Neural cell (in vitro differentiated cells): Measurements from ENCODE around the gene OR52K1.

Experiments
- CTCF ChIP-seq: fragments of 450-650 bp; IDR thresholded peaks from 2 replicates; pipeline ENCODE4 v1.5.1; 2014; ENCODE audit warnings: antibody characterized with exemption, mild to moderate bottlenecking, moderate library complexity; ENCODE audit not compliant: poor library complexity, severe bottlenecking
- EP300 ChIP-seq: fragments of 450-650 bp; conservative IDR thresholded peaks from 2 replicates; pipeline ENCODE4 v1.6.1; 2014; ENCODE audit warnings: antibody characterized with exemption, mild to moderate bottlenecking, moderate library complexity; ENCODE audit not compliant: poor library complexity, severe bottlenecking
- EZH2 ChIP-seq: fragments of 200-600, 300-800 bp; shearing (Covaris generic), sonication (generic); IDR thresholded peaks from 2 replicates; pipeline ENCODE4 v1.6.1; 2014; ENCODE audit warnings: antibody characterized with exemption, low read length, borderline replicate concordance, mild to moderate bottlenecking; ENCODE audit not compliant: insufficient read depth, poor library complexity, severe bottlenecking
- POLR2AphosphoS5 ChIP-seq: IDR thresholded peaks from 2 replicates; pipeline ENCODE4 v1.6.1; 2012
- RAD21 ChIP-seq: fragments of 450-650 bp; conservative IDR thresholded peaks from 2 replicates; pipeline ENCODE4 v1.6.1; 2014; ENCODE audit warnings: antibody characterized with exemption, mild to moderate bottlenecking, moderate library complexity
- REST ChIP-seq: IDR thresholded peaks from 2 replicates; pipeline ENCODE4 v1.6.1; 2012; ENCODE audit warnings: borderline replicate concordance
- SMC3 ChIP-seq: fragments of 450-650 bp; conservative IDR thresholded peaks from 2 replicates; pipeline ENCODE4 v1.6.1; 2014; ENCODE audit warnings: antibody characterized with exemption, mild to moderate bottlenecking, moderate library complexity; ENCODE audit not compliant: poor library complexity
- TAF1 ChIP-seq: IDR thresholded peaks from 2 replicates; pipeline ENCODE4 v1.6.1; 2012; ENCODE audit warnings: low read depth

GRCh38 chr11:4443232-4443891 is 39.1 kb upstream of the OR52K1 start:
- TF ChIP-seq CTCF (no peak), RAD21 (no peak), POLR2AphosphoS5 (no peak), SMC3 (no peak), TAF1 (no peak), EP300 (no peak), EZH2 (no peak), REST (no peak)
